ENCODE measurements around the gene MBD3. TPM values are rescaled to one million over a fixed set of nuclear protein-coding genes. Genes with fewer than 3 reads are reported as not detected.

Gene MBD3
- total and polyA plus RNA-seq, 2 donors (not counting 1 experiment from before 2014, with no cell fraction given): 19.8 to 85.2 TPM

- peaks cover 9% of the 10 kb centered on the region for H3K4me1 ChIP-seq (ENCODE audit: control insufficient read depth, extremely low read depth, insufficient read depth, low read length)
Observed at GRCh38 chr19:1591421-1592023, 1.1 kb downstream of the MBD3 start.

GRCh38 chr19:1590641-1591397, 1.8 kb downstream of the MBD3 start:
- peak overlapping the region; percentile 92 for H3K9ac ChIP-seq (ENCODE audit: insufficient read depth, low read length)
- H3K4me1 ChIP-seq (ENCODE audit: control insufficient read depth, extremely low read depth, insufficient read depth, low read length): peaks cover 9% of the 10 kb centered on the region
- peak overlapping the region; percentile 96 for H3K4me2 ChIP-seq (ENCODE audit: extremely low read depth, insufficient read depth, low read length)
- H3K9me3 ChIP-seq (ENCODE audit: control insufficient read depth, insufficient read depth, low read depth, low read length): no peaks in the 10 kb centered on the region
- TF ChIP-seq EZH2 (IDR thresholded peaks at IDR 0.05; ENCODE audit: low read length, missing control alignments) (no peak), CTCF (conservative IDR thresholded peaks at IDR 0.05 in 1 of 2, IDR thresholded peaks at IDR 0.05 in 1 of 2; ENCODE audit: low read depth in 1 of 2, low read length in 2 of 2) (peak; percentile 17 to 43)
- no peaks in the 10 kb centered on the region for H3K27me3 ChIP-seq (ENCODE audit: control insufficient read depth, insufficient read depth, low read length)
- H3K36me3 ChIP-seq (ENCODE audit: control insufficient read depth, insufficient read depth, low read length): peaks cover 4% of the 10 kb centered on the region
- peak overlapping the region; percentile 81 to 92 (median 83) for H3K4me3 ChIP-seq (replicated peaks in 1 of 4; ENCODE audit: control extremely low read depth in 1 of 4, insufficient read depth in 1 of 4, low read depth in 3 of 4, low read length in 4 of 4)
- no peaks in the 10 kb centered on the region for H4K20me1 ChIP-seq (ENCODE audit: control insufficient read depth, extremely low read depth, insufficient read depth, low read length)
- peak overlapping the region; percentile 84 for H3K27ac ChIP-seq (ENCODE audit: insufficient read depth, low read length)
- DNase-seq (ENCODE audit: low read depth in 2 of 2): peak in 1 of 2 donors; percentile 21
- H2AFZ ChIP-seq (ENCODE audit: low read length): no peak overlapping the region
- H3K79me2 ChIP-seq (ENCODE audit: control insufficient read depth, insufficient read depth, low read length): peaks cover 53% of the 10 kb centered on the region

More at GRCh38 chr19:1591421-1592023, 1.1 kb downstream of the MBD3 start:
- Histone ChIP-seq H3K4me3 (replicated peaks in 1 of 4; ENCODE audit: control extremely low read depth in 1 of 4, insufficient read depth in 1 of 4, low read depth in 3 of 4, low read length in 4 of 4) (peak overlapping the region; percentile 81 to 92 (median 83)), H4K20me1 (ENCODE audit: control insufficient read depth, extremely low read depth, insufficient read depth, low read length) (no peaks in the 10 kb centered on the region), H3K27me3 (ENCODE audit: control insufficient read depth, insufficient read depth, low read length) (no peaks in the 10 kb centered on the region), H3K36me3 (ENCODE audit: control insufficient read depth, insufficient read depth, low read length) (no peaks in the 10 kb centered on the region), H3K27ac (ENCODE audit: insufficient read depth, low read length) (peak overlapping the region; percentile 84), H3K79me2 (ENCODE audit: control insufficient read depth, insufficient read depth, low read length) (peaks cover 47% of the 10 kb centered on the region), H3K9ac (ENCODE audit: insufficient read depth, low read length) (peak overlapping the region; percentile 92), H2AFZ (ENCODE audit: low read length) (no peak overlapping the region), H3K4me2 (ENCODE audit: extremely low read depth, insufficient read depth, low read length) (peak overlapping the region; percentile 96), H3K9me3 (ENCODE audit: control insufficient read depth, insufficient read depth, low read depth, low read length) (no peaks in the 10 kb centered on the region)
- no peak for DNase-seq (ENCODE audit: low read depth in 2 of 2)
- TF ChIP-seq CTCF (conservative IDR thresholded peaks at IDR 0.05 in 1 of 2, IDR thresholded peaks at IDR 0.05 in 1 of 2; ENCODE audit: low read depth in 1 of 2, low read length in 2 of 2) (no peak), EZH2 (IDR thresholded peaks at IDR 0.05; ENCODE audit: low read length, missing control alignments) (no peak)

GRCh38 chr19:1587872-1588271, 4.8 kb downstream of the MBD3 start:
- no peak overlapping the region for H3K9ac ChIP-seq (ENCODE audit: insufficient read depth, low read length)

More at GRCh38 chr19:1587872-1588271, 4.8 kb downstream of the MBD3 start:
- Histone ChIP-seq H3K36me3 (ENCODE audit: control insufficient read depth, insufficient read depth, low read length) (peaks cover 15% of the 10 kb centered on the region), H3K9me3 (ENCODE audit: control insufficient read depth, insufficient read depth, low read depth, low read length) (no peaks in the 10 kb centered on the region), H2AFZ (ENCODE audit: low read length) (no peak overlapping the region), H3K4me3 (replicated peaks in 1 of 4; ENCODE audit: control extremely low read depth in 1 of 4, insufficient read depth in 1 of 4, low read depth in 3 of 4, low read length in 4 of 4) (no peak overlapping the region), H3K27me3 (ENCODE audit: control insufficient read depth, insufficient read depth, low read length) (no peaks in the 10 kb centered on the region), H4K20me1 (ENCODE audit: control insufficient read depth, extremely low read depth, insufficient read depth, low read length) (no peaks in the 10 kb centered on the region), H3K4me1 (ENCODE audit: control insufficient read depth, extremely low read depth, insufficient read depth, low read length) (peaks cover 9% of the 10 kb centered on the region), H3K79me2 (ENCODE audit: control insufficient read depth, insufficient read depth, low read length) (peaks cover 64% of the 10 kb centered on the region), H3K27ac (ENCODE audit: insufficient read depth, low read length) (no peak overlapping the region), H3K4me2 (ENCODE audit: extremely low read depth, insufficient read depth, low read length) (no peak overlapping the region)
- TF ChIP-seq CTCF (conservative IDR thresholded peaks at IDR 0.05 in 1 of 2, IDR thresholded peaks at IDR 0.05 in 1 of 2; ENCODE audit: low read depth in 1 of 2, low read length in 2 of 2) (no peak), EZH2 (IDR thresholded peaks at IDR 0.05; ENCODE audit: low read length, missing control alignments) (no peak)
- no peak for DNase-seq (ENCODE audit: low read depth in 2 of 2)

Data from fibroblast of lung (primary cell).